Endothelial cell of umbilical vein (primary cell): ENCODE data around the gene DCTD. TPM values are rescaled to one million over a fixed set of nuclear protein-coding genes. Genes with fewer than 3 reads are reported as not detected.

Source experiments
- BruUV-seq: library from RNA; stranded (reverse); fragments of 400-500 nt; replicated peaks from 2 replicates; lab custom pipeline; 2021; lab: Mats Ljungman, UMichigan
- CTCF ChIA-PET: fragments of 300-600, 350-600 bp; sonication (Branson Sonifier 250); formaldehyde crosslinking; loops from one replicate; lab custom pipeline; 2021; ENCODE audit warnings: antibody characterized with exemption, inconsistent platforms; lab: Charles Lee
- POLR2A ChIA-PET: fragments of 300-600, 350-600 bp; sonication (Branson Sonifier 250); formaldehyde crosslinking; loops from one replicate; lab custom pipeline; 2021; ENCODE audit warnings: antibody characterized with exemption, inconsistent platforms; lab: Charles Lee
- DNase-seq: peaks from one replicate; pipeline ENCODE4 v3.0.0-alpha.2; 2011; ENCODE audit warnings: low read depth, low spot score
- FAIRE-seq: peaks from 2 replicates; lab custom pipeline; 2011; peaks lifted over from hg19 to GRCh38; lab: Jason Lieb, UNC
- H2AFZ ChIP-seq: 2 replicates; pipeline ENCODE4 v1.6.0; 2012; ENCODE audit warnings: low read depth, low read length, control low read depth, inconsistent platforms
- H3K27ac ChIP-seq: 2 replicates; pipeline ENCODE4 v1.5.1; 2011; ENCODE audit warnings: low read depth, mild to moderate bottlenecking, control low read depth, low read length, moderate library complexity; ENCODE audit not compliant: insufficient read depth
- H3K27me3 ChIP-seq, 2 experiments: 2 replicates each; pipeline versions ENCODE4 v1.6.0 to v1.6.1; 2011; ENCODE audit warnings: low read length in 2 of 2, mixed read lengths in 1 of 2; ENCODE audit not compliant: control insufficient read depth in 2 of 2, insufficient read depth in 2 of 2
- H3K36me3 ChIP-seq, 2 experiments: 2 replicates in 1 of 2; 3 replicates in 1 of 2; pipeline ENCODE4 v1.5.1; 2011; ENCODE audit warnings: low read length in 2 of 2, mild to moderate bottlenecking in 1 of 2, moderate library complexity in 1 of 2; ENCODE audit not compliant: control insufficient read depth in 2 of 2, insufficient read depth in 2 of 2; ENCODE audit errors: extremely low read depth in 1 of 2
- H3K4me1 ChIP-seq: 3 replicates; pipeline ENCODE4 v1.5.1; 2011; ENCODE audit warnings: mild to moderate bottlenecking, low read length; ENCODE audit not compliant: control insufficient read depth, insufficient read depth; ENCODE audit errors: extremely low read depth
- H3K4me2 ChIP-seq: 2 replicates; pipeline ENCODE4 v1.6.1; 2011; ENCODE audit warnings: low read length, control low read depth, mixed read lengths; ENCODE audit not compliant: insufficient read depth
- H3K4me3 ChIP-seq, 3 experiments: fragments of 200-600 bp in 1 of 3; sonication (generic), shearing (Covaris generic) in 1 of 3; replicated peaks in 1 of 3; 2 replicates each; pipeline ENCODE4 v1.5.1; 2011 to 2016; ENCODE audit warnings: control low read depth in 3 of 3, low read length in 3 of 3, mild to moderate bottlenecking in 2 of 3, inconsistent platforms in 1 of 3, low read depth in 1 of 3, moderate library complexity in 1 of 3; ENCODE audit not compliant: insufficient read depth in 1 of 3
- H3K79me2 ChIP-seq: 2 replicates; pipeline ENCODE4 v1.6.0; 2012; ENCODE audit warnings: low read length, inconsistent platforms; ENCODE audit not compliant: control insufficient read depth, insufficient read depth
- H3K9ac ChIP-seq: replicated peaks from 2 replicates; pipeline ENCODE3; 2011; ENCODE audit warnings: low read length, control low read depth; ENCODE audit not compliant: insufficient read depth; ENCODE audit errors: extremely low read depth
- H3K9me1 ChIP-seq: replicated peaks from 3 replicates; pipeline ENCODE4 v1.6.0; 2011; ENCODE audit warnings: mild to moderate bottlenecking, low read length; ENCODE audit not compliant: control insufficient read depth, insufficient read depth; ENCODE audit errors: extremely low read depth
- H3K9me3 ChIP-seq: replicated peaks from 2 replicates; pipeline ENCODE4 v1.5.1; 2012; ENCODE audit warnings: low read length, inconsistent platforms; ENCODE audit not compliant: control insufficient read depth, insufficient read depth
- H4K20me1 ChIP-seq: replicated peaks from 2 replicates; pipeline ENCODE3; 2011; ENCODE audit warnings: mild to moderate bottlenecking, low read length; ENCODE audit not compliant: control insufficient read depth, insufficient read depth; ENCODE audit errors: extremely low read depth
- EZH2 ChIP-seq: IDR thresholded peaks from 2 replicates; pipeline ENCODE4 v1.6.1; 2012; ENCODE audit warnings: borderline replicate concordance, low read depth, mild to moderate bottlenecking, moderate library complexity, low read length, inconsistent platforms; ENCODE audit not compliant: severe bottlenecking
- FOS ChIP-seq: IDR thresholded peaks from 2 replicates; pipeline ENCODE4 v1.6.1; 2011; ENCODE audit warnings: mild to moderate bottlenecking, low read length, moderate library complexity, borderline replicate concordance; ENCODE audit not compliant: insufficient read depth
- GATA2 ChIP-seq: IDR thresholded peaks from 2 replicates; pipeline ENCODE4 v1.7.0; 2011; ENCODE audit warnings: low read depth, mild to moderate bottlenecking, moderate library complexity, mixed read lengths, low read length; ENCODE audit not compliant: insufficient read length, insufficient read depth
- JUN ChIP-seq: IDR thresholded peaks from 2 replicates; pipeline ENCODE4 v1.6.1; 2011; ENCODE audit warnings: borderline replicate concordance, low read depth; ENCODE audit not compliant: insufficient read length, insufficient read depth
- MYC ChIP-seq: IDR thresholded peaks from one replicate; pipeline ENCODE4 v1.6.1; 2011; ENCODE audit warnings: mild to moderate bottlenecking, low read depth, low read length
- POLR2A ChIP-seq: IDR thresholded peaks from 2 replicates; pipeline ENCODE4 v1.6.1; 2012; ENCODE audit warnings: low read depth, mild to moderate bottlenecking, control low read depth, low read length
- POLR2AphosphoS5 ChIP-seq: IDR thresholded peaks from 2 replicates; pipeline ENCODE4 v1.6.1; 2012; ENCODE audit warnings: low read depth, mild to moderate bottlenecking, control low read depth, low read length, moderate library complexity; ENCODE audit not compliant: insufficient read depth
- dilution Hi-C: fragments of 300-500 bp; cut with MboI; formaldehyde crosslinking; loops from one replicate; pipeline ENCODE4 v1.15.0; 2019; ENCODE audit warnings: low sequenced_read_pairs; ENCODE audit not compliant: extremely low pct_ligation_motif_present
- intact Hi-C: fragments of 100-400 bp; cut with micrococcal nuclease; formaldehyde crosslinking; loops from one replicate; pipeline ENCODE4 v1.10.0; 2022
- polyA plus RNA-seq, 4 experiments: library from polyadenylated mRNA; depleted of rRNA in 3 of 4; stranded (reverse) in 3 of 4; unstranded in 1 of 4; fragments of >200 nt; gene quantifications; 2 replicates each; pipeline versions ENCODE4 v1.2.1 to v1.2.3, GENCODE V29; 2011 to 2012; ENCODE audit warnings: missing spikeins in 1 of 4
- total RNA-seq: library from RNA; stranded (reverse); gene quantifications from 2 replicates; pipeline ENCODE4 v1.2.3, GENCODE V29; 2021
- TF ChIP-seq, protein P1 (sequence below), 2 donors: IDR thresholded peaks; 1 replicate in 1 of 2; 2 replicates in 1 of 2; pipeline ENCODE4 v1.5.1; 2011; ENCODE audit warnings: low read length in 2 of 2, mild to moderate bottlenecking in 2 of 2, moderate library complexity in 2 of 2, control low read depth in 1 of 2, inconsistent platforms in 1 of 2, low read depth in 1 of 2; ENCODE audit not compliant: insufficient read depth in 1 of 2; ENCODE audit errors: extremely low read depth in 1 of 2
- TF ChIP-seq, protein P2 (sequence below): IDR thresholded peaks from 2 replicates; pipeline ENCODE4 v1.6.1; 2011; ENCODE audit not compliant: insufficient read depth, insufficient read length

Gene DCTD
- total and polyA plus RNA-seq, 2 donors (not counting 3 experiments of a cell fraction or from before 2014, with no cell fraction given): 105 to 111 TPM

DNA sequence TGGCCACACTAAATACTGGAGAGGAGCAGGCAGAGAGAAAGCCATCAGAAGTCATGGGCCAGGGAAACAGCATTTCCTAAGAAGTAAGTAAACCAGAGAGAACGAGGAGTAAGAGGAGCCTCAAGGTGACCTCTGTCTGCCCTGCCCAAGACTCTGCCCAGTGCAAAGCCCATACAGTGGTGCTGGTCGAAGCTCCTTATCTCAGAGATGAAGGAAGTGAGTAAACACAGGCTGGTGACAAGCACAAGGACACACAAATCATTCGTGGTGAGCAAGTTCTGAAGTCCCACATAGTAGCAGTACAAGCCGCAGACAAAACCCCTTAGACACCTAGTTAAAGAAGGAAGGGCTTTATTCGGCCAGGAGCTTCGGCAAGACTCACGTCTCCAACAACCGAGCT lies 62.7 kb downstream of the DCTD start:
- no peaks in the 10 kb centered on the region for H3K27me3 ChIP-seq
- no peak overlapping the region for H3K4me2 ChIP-seq
- intact Hi-C loops: no loop called here
- no peaks in the 10 kb centered on the region for H3K4me1 ChIP-seq
- no peaks in the 10 kb centered on the region for H3K36me3 ChIP-seq
- no peaks in the 10 kb centered on the region for H3K79me2 ChIP-seq
- TF ChIP-seq POLR2A (no peak), JUN (no peak), POLR2AphosphoS5 (no peak), FOS (no peak), MYC (no peak), GATA2 (no peak), EZH2 (no peak)
- TF ChIP-seq, protein P1, sequence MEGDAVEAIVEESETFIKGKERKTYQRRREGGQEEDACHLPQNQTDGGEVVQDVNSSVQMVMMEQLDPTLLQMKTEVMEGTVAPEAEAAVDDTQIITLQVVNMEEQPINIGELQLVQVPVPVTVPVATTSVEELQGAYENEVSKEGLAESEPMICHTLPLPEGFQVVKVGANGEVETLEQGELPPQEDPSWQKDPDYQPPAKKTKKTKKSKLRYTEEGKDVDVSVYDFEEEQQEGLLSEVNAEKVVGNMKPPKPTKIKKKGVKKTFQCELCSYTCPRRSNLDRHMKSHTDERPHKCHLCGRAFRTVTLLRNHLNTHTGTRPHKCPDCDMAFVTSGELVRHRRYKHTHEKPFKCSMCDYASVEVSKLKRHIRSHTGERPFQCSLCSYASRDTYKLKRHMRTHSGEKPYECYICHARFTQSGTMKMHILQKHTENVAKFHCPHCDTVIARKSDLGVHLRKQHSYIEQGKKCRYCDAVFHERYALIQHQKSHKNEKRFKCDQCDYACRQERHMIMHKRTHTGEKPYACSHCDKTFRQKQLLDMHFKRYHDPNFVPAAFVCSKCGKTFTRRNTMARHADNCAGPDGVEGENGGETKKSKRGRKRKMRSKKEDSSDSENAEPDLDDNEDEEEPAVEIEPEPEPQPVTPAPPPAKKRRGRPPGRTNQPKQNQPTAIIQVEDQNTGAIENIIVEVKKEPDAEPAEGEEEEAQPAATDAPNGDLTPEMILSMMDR (IDR thresholded peaks at IDR 0.05; ENCODE audit: extremely low read depth in 1 of 2, insufficient read depth in 1 of 2, low read depth in 1 of 2, low read length in 2 of 2): no peak
- TF ChIP-seq, protein P2, sequence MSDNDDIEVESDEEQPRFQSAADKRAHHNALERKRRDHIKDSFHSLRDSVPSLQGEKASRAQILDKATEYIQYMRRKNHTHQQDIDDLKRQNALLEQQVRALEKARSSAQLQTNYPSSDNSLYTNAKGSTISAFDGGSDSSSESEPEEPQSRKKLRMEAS: no peak
- no peak overlapping the region for H3K4me3 ChIP-seq
- CTCF ChIA-PET: no interaction called here
- no peaks in the 10 kb centered on the region for H3K9me3 ChIP-seq
- H3K9ac ChIP-seq: no peak overlapping the region
- no peak for DNase-seq
- BruUV-seq: no TSS peak
- H2AFZ ChIP-seq: no peak overlapping the region
- no peaks in the 10 kb centered on the region for H4K20me1 ChIP-seq
- FAIRE-seq: no peak
- no peaks in the 10 kb centered on the region for H3K9me1 ChIP-seq
- POLR2A ChIA-PET: no interaction called here
- no peak overlapping the region for H3K27ac ChIP-seq
- dilution Hi-C loops: no loop called here
